NCI-H748 (cell line): ENCODE measurements around the gene PITHD1.
"Not testable (repeated sequence)": the region's sequence is repeated elsewhere in the genome, so short reads cannot be mapped to it uniquely, and the experiment has no call there.

Experiments used
- DNase-seq: peaks from one replicate; lab custom pipeline; 2025; ENCODE audit not compliant: unreplicated experiment; lab: John Stamatoyannopoulos, UW

The PITHD1 gene

GRCh38 chr1:23797478-23798448 lies 19.5 kb downstream of the PITHD1 start:
- DNase-seq = no peak

- no peak for DNase-seq
Observed at GRCh38 chr1:23798662-23799142, 20.5 kb downstream of the PITHD1 start.

GRCh38 chr1:23799255-23799569 lies 21.0 kb downstream of the PITHD1 start:
- DNase-seq = no peak

GRCh38 chr1:23799570-23800399 lies 21.6 kb downstream of the PITHD1 start:
- DNase-seq = peak; percentile 40

GRCh38 chr1:23800400-23801337 lies 22.5 kb downstream of the PITHD1 start, which contains the start of gene GALE:
Gene GALE (minus strand): TSS chr1:23800754. CDS start chr1:23799007, 1,747 bp downstream.
- peak; percentile 93 for DNase-seq

GRCh38 chr1:23801338-23801748 lies 23.1 kb downstream of the PITHD1 start:
- DNase-seq = peak; percentile 53

GRCh38 chr1:23801876-23802275 lies 23.7 kb downstream of the PITHD1 start:
- DNase-seq = peak; percentile 15

- not testable (repeated sequence) for DNase-seq
Observed at GRCh38 chr1:23802809-23803342, 24.7 kb downstream of the PITHD1 start.

- DNase-seq = no peak
Observed at GRCh38 chr1:23803674-23804073, 25.5 kb downstream of the PITHD1 start.

- no peak for DNase-seq
Observed at GRCh38 chr1:23804183-23804835, 26.1 kb downstream of the PITHD1 start.

- no peak for DNase-seq
Observed at GRCh38 chr1:23805025-23805424, 26.8 kb downstream of the PITHD1 start.

GRCh38 chr1:23806280-23806679 lies 28.1 kb downstream of the PITHD1 start:
- DNase-seq = no peak

GRCh38 chr1:23807453-23807852 lies 29.2 kb downstream of the PITHD1 start:
- no peak for DNase-seq

GRCh38 chr1:23809751-23810171 lies 31.5 kb downstream of the PITHD1 start:
- peak; percentile 56 for DNase-seq

- peak; percentile 15 for DNase-seq
Observed at GRCh38 chr1:23810818-23811540, 32.8 kb downstream of the PITHD1 start.

- no peak for DNase-seq
Observed at GRCh38 chr1:23814016-23814415, 35.8 kb downstream of the PITHD1 start.

- DNase-seq = no peak
Observed at GRCh38 chr1:23816361-23816760, 38.1 kb downstream of the PITHD1 start.

GRCh38 chr1:23816906-23817305 lies 38.7 kb downstream of the PITHD1 start:
- no peak for DNase-seq

- DNase-seq = no peak
Observed at GRCh38 chr1:23817633-23818032, 39.4 kb downstream of the PITHD1 start.
